MM.1S (cell line): ENCODE measurements around the gene AXIN2.

Source experiments
- DNase-seq: peaks from one replicate; pipeline ENCODE4 v3.0.0-alpha.2; 2015
- H2AFZ ChIP-seq: fragments of 300-600 bp; sonication (generic); 2 replicates; pipeline ENCODE4 v1.6.0; 2016; ENCODE audit warnings: antibody characterized with exemption, low read length
- H3F3A ChIP-seq: fragments of 300-600 bp; sonication (generic); 2 replicates; pipeline ENCODE4 v1.6.1; 2016; ENCODE audit warnings: mild to moderate bottlenecking, antibody characterized with exemption, low read length, moderate library complexity, mixed read lengths; ENCODE audit not compliant: insufficient read depth
- H3K27ac ChIP-seq: fragments of 300-600 bp; sonication (generic); 2 replicates; pipeline ENCODE4 v1.5.1; 2016; ENCODE audit warnings: mild to moderate bottlenecking, low read length
- H3K27me3 ChIP-seq: fragments of 300-600 bp; sonication (generic); replicated peaks from 2 replicates; pipeline ENCODE4 v1.6.0; 2016; ENCODE audit warnings: low read length; ENCODE audit not compliant: insufficient read depth
- H3K36me3 ChIP-seq: fragments of 300-600 bp; sonication (generic); replicated peaks from 2 replicates; pipeline ENCODE4 v1.6.1; 2016; ENCODE audit warnings: mild to moderate bottlenecking, low read length, mixed read lengths; ENCODE audit not compliant: insufficient read depth
- H3K4me1 ChIP-seq: fragments of 300-600 bp; sonication (generic); 2 replicates; pipeline ENCODE4 v1.6.1; 2016; ENCODE audit warnings: low read length, mixed read lengths
- H3K4me2 ChIP-seq: fragments of 300-600 bp; sonication (generic); 2 replicates; pipeline ENCODE4 v1.6.0; 2016; ENCODE audit warnings: low read depth, low read length
- H3K4me3 ChIP-seq: fragments of 300-600 bp; sonication (generic); 2 replicates; pipeline ENCODE4 v1.5.1; 2016; ENCODE audit warnings: low read length, mixed read lengths
- H3K79me2 ChIP-seq: fragments of 300-600 bp; sonication (generic); 2 replicates; pipeline ENCODE4 v1.6.1; 2016; ENCODE audit warnings: mixed run types, low read length, mixed read lengths
- H3K9ac ChIP-seq: fragments of 300-600 bp; sonication (generic); 2 replicates; pipeline ENCODE4 v1.6.1; 2016; ENCODE audit warnings: low read length, mixed read lengths
- H3K9me2 ChIP-seq: fragments of 300-600 bp; sonication (generic); replicated peaks from 2 replicates; pipeline ENCODE4 v1.6.1; 2016; ENCODE audit warnings: mild to moderate bottlenecking, low read length, mixed read lengths; ENCODE audit not compliant: insufficient read depth
- H3K9me3 ChIP-seq: fragments of 300-600 bp; sonication (generic); replicated peaks from 2 replicates; pipeline ENCODE4 v1.6.1; 2016; ENCODE audit warnings: mild to moderate bottlenecking, low read length, mixed read lengths; ENCODE audit not compliant: insufficient read depth
- H4K20me1 ChIP-seq: fragments of 300-600 bp; sonication (generic); 2 replicates; pipeline ENCODE4 v1.6.1; 2016; ENCODE audit warnings: mild to moderate bottlenecking, low read length, moderate library complexity, mixed read lengths; ENCODE audit not compliant: insufficient read depth
- EZH2 ChIP-seq: fragments of 300-600 bp; sonication (generic); optimal IDR thresholded peaks from 2 replicates; pipeline ENCODE3; 2017; ENCODE audit warnings: low read depth, mild to moderate bottlenecking, antibody characterized with exemption, low read length, mixed read lengths
- EZH2phosphoT487 ChIP-seq: fragments of 300-600 bp; sonication (generic); IDR thresholded peaks from 2 replicates; pipeline ENCODE4 v1.6.1; 2018; ENCODE audit warnings: antibody characterized with exemption, low read length
- TF ChIP-seq, protein P1 (sequence below): fragments of 300-600 bp; sonication (generic); IDR thresholded peaks from 2 replicates; pipeline ENCODE4 v1.5.1; 2016; ENCODE audit warnings: antibody characterized with exemption, low read length, mixed read lengths

Gene AXIN2

DNA sequence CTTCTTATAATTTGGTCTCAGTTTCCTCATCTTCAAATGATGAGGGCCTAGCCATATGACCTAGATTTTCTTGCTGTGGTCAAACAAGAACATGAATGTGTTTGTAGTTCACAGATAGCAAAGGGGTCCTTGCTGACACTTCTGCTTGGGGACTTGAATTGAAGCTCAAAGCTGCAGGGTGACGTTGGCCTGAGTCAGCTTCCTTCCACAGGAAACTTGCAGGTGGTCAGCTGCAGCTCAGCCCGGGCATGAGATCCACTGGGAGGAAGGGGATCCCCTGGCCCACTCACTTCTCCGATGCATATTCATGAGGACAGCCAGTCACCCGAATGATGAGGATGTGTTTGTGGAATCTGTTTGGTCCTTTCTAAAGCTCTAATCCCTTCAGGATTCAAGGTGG lies 42.6 kb upstream of the AXIN2 start:
- TF ChIP-seq, protein P1, sequence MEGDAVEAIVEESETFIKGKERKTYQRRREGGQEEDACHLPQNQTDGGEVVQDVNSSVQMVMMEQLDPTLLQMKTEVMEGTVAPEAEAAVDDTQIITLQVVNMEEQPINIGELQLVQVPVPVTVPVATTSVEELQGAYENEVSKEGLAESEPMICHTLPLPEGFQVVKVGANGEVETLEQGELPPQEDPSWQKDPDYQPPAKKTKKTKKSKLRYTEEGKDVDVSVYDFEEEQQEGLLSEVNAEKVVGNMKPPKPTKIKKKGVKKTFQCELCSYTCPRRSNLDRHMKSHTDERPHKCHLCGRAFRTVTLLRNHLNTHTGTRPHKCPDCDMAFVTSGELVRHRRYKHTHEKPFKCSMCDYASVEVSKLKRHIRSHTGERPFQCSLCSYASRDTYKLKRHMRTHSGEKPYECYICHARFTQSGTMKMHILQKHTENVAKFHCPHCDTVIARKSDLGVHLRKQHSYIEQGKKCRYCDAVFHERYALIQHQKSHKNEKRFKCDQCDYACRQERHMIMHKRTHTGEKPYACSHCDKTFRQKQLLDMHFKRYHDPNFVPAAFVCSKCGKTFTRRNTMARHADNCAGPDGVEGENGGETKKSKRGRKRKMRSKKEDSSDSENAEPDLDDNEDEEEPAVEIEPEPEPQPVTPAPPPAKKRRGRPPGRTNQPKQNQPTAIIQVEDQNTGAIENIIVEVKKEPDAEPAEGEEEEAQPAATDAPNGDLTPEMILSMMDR: no peak
- TF ChIP-seq EZH2: no peak
- TF ChIP-seq EZH2phosphoT487: no peak
- no peak for DNase-seq
- H4K20me1 ChIP-seq: no peaks in the 10 kb centered on the region
- no peaks in the 10 kb centered on the region for H3F3A ChIP-seq
- no peaks in the 10 kb centered on the region for H3K36me3 ChIP-seq
- no peaks in the 10 kb centered on the region for H3K9me2 ChIP-seq
- H3K4me1 ChIP-seq: 0 out of 2 replicates have a peak, but pooled peaks cover 11% of the 10 kb centered on the region
- H3K4me3 ChIP-seq: no peak overlapping the region
- no peak overlapping the region for H3K9ac ChIP-seq
- no peaks in the 10 kb centered on the region for H3K79me2 ChIP-seq
- H2AFZ ChIP-seq: no peak overlapping the region
- no peaks in the 10 kb centered on the region for H3K27me3 ChIP-seq
- no peaks in the 10 kb centered on the region for H3K9me3 ChIP-seq
- no peak overlapping the region; the same call in 1 of the 2 replicates for H3K27ac ChIP-seq
- H3K4me2 ChIP-seq: no peak overlapping the region

DNA sequence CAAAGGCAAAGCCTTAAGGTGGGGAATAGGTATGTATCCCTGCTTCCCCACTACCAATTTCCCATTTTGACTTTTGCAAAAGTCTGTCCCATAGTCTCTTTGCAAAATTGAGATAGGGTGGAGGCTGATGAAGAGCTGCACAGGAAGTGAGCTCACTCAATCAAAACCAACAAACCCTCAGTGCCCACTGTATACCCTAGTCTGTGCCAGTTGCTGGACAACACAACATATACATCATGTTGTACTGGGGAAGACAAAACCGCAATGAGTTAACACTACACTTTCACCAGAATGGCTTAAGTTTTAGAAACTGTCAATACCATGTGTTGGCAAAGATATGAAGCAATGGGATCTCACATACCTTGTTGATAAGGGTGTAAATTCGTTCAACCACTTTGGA lies 40.4 kb upstream of the AXIN2 start:
- Histone ChIP-seq H2AFZ (no peak overlapping the region), H3K27me3 (no peaks in the 10 kb centered on the region), H4K20me1 (no peaks in the 10 kb centered on the region), H3K36me3 (no peaks in the 10 kb centered on the region), H3K9me2 (no peaks in the 10 kb centered on the region), H3K9ac (no peak overlapping the region), H3K4me3 (no peak overlapping the region), H3F3A (no peaks in the 10 kb centered on the region), H3K9me3 (no peaks in the 10 kb centered on the region), H3K4me2 (no peak overlapping the region), H3K4me1 (0 out of 2 replicates have a peak, but pooled peaks cover 11% of the 10 kb centered on the region), H3K27ac (no peak overlapping the region), H3K79me2 (no peaks in the 10 kb centered on the region)
- no peak for DNase-seq
- no peak for TF ChIP-seq EZH2phosphoT487
- TF ChIP-seq, protein P1: no peak
- TF ChIP-seq EZH2: no peak

DNA sequence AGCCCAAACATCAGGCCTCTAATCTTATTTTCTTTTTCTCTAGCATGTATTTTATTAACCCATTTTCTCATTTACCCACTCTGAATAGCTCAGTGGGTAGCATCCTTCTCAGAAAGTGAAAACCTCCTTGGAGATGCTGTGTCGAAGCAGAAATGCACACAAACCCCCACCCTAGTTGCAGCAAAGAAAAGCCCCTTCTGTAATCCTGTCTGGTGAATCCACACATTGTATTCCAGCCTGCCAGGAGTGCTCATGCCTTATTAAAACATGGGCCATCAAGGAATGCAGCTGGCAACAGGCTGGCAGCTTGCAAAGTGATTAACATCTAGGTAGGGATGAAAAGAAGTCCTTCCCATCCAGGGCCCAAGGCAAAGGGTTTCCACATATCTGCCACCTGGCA lies 39.7 kb upstream of the AXIN2 start:
- H3K9me3 ChIP-seq: no peaks in the 10 kb centered on the region
- no peak overlapping the region for H3K27ac ChIP-seq
- TF ChIP-seq, protein P1: no peak
- TF ChIP-seq EZH2 (no peak), EZH2phosphoT487 (no peak)
- no peaks in the 10 kb centered on the region for H4K20me1 ChIP-seq
- no peaks in the 10 kb centered on the region for H3F3A ChIP-seq
- no peak overlapping the region for H3K4me3 ChIP-seq
- no peak overlapping the region for H3K9ac ChIP-seq
- no peaks in the 10 kb centered on the region for H3K27me3 ChIP-seq
- no peak overlapping the region for H2AFZ ChIP-seq
- DNase-seq: no peak
- no peaks in the 10 kb centered on the region for H3K79me2 ChIP-seq
- no peaks in the 10 kb centered on the region for H3K9me2 ChIP-seq
- H3K4me1 ChIP-seq: 0 out of 2 replicates have a peak, but pooled peaks cover 11% of the 10 kb centered on the region
- H3K4me2 ChIP-seq: no peak overlapping the region
- H3K36me3 ChIP-seq: no peaks in the 10 kb centered on the region
